K562 (cell line): ENCODE measurements around the gene APC2. TPM values are rescaled to one million over a fixed set of nuclear protein-coding genes. Genes with fewer than 3 reads are reported as not detected.
A peak's percentile ranks its signal among the peaks of the same experiment; 100 is the strongest.

Source experiments
- ATAC-seq: fragments of 200-7000 bp; cut with Tn5 transposase; 3 replicates; pipeline ENCODE4 v1.9.1; 2020; ENCODE audit warnings: moderate library complexity
- BruUV-seq: library from RNA; stranded (reverse); fragments of 400-500 nt; replicated peaks from 2 replicates; lab custom pipeline; 2021; lab: Mats Ljungman, UMichigan
- CTCF ChIA-PET: fragments of 300-600 bp; formaldehyde crosslinking; extraction: SDS; loops from one replicate; lab custom pipeline; 2021; ENCODE audit warnings: low intra/inter-chr PET ratio; lab: Yijun Ruan, JAX
- POLR2A ChIA-PET: fragments of 300-600, 350-650 bp; sonication (Branson Sonifier 250); formaldehyde crosslinking; extraction: SDS; loops from one replicate; lab custom pipeline; 2021; ENCODE audit warnings: antibody characterized with exemption, inconsistent platforms; lab: Yijun Ruan, JAX
- DNase-seq, 4 experiments: peaks; one replicate each; pipeline versions ENCODE4 v3.0.0 to v3.0.0-alpha.2; 2011 to 2018; ENCODE audit warnings: low spot score in 3 of 4, mixed read lengths in 3 of 4; ENCODE audit errors: extremely low read depth in 1 of 4
- FAIRE-seq: peaks from 2 replicates; lab custom pipeline; 2011; peaks lifted over from hg19 to GRCh38; lab: Jason Lieb, UNC
- H2AFZ ChIP-seq: 2 replicates; pipeline ENCODE4 v1.6.0; 2011; ENCODE audit warnings: low read depth, low read length, control low read depth, inconsistent platforms
- H3K27ac ChIP-seq: fragments of 200-600 bp; 3 replicates; pipeline ENCODE4 v1.8.0; 2011; ENCODE audit warnings: low read depth, mild to moderate bottlenecking, control low read depth, inconsistent platforms, low read length, moderate library complexity, mixed read lengths; ENCODE audit errors: extremely low read depth
- H3K27me3 ChIP-seq, 2 experiments: fragments of 300-600 bp in 1 of 2; 2 replicates in 1 of 2; 3 replicates in 1 of 2; pipeline versions ENCODE4 v1.6.0 to v1.8.0; 2011; ENCODE audit warnings: inconsistent platforms in 2 of 2, low read length in 2 of 2, mild to moderate bottlenecking in 1 of 2, mixed read lengths in 1 of 2, moderate library complexity in 1 of 2; ENCODE audit not compliant: control insufficient read depth in 2 of 2, insufficient read depth in 2 of 2
- H3K36me3 ChIP-seq: fragments of 300-600 bp; 3 replicates; pipeline ENCODE4 v1.8.0; 2011; ENCODE audit warnings: mild to moderate bottlenecking, low read length, inconsistent platforms; ENCODE audit not compliant: control insufficient read depth, insufficient read depth
- H3K4me1 ChIP-seq, 2 experiments: fragments of 200-600 bp in 1 of 2; replicated peaks in 1 of 2; 2 replicates in 1 of 2; 3 replicates in 1 of 2; pipeline versions ENCODE4 v1.5.1 to v1.8.0; 2011; ENCODE audit warnings: inconsistent platforms in 2 of 2, low read length in 2 of 2, mild to moderate bottlenecking in 1 of 2, mixed read lengths in 1 of 2, moderate library complexity in 1 of 2; ENCODE audit not compliant: control insufficient read depth in 2 of 2, insufficient read depth in 2 of 2
- H3K4me2 ChIP-seq: 2 replicates; pipeline ENCODE4 v1.6.1; 2011; ENCODE audit warnings: low read length, control low read depth, inconsistent platforms, mixed read lengths; ENCODE audit not compliant: insufficient read depth
- H3K4me3 ChIP-seq: fragments of 200-600 bp; sonication (generic), shearing (Covaris generic); 2 replicates; pipeline ENCODE4 v1.5.1; 2016; ENCODE audit warnings: control low read depth, inconsistent platforms
- H3K79me2 ChIP-seq: fragments of 200-600 bp; 3 replicates; pipeline ENCODE4 v1.8.0; 2011; ENCODE audit warnings: low read length, inconsistent platforms; ENCODE audit not compliant: control insufficient read depth, insufficient read depth
- H3K9ac ChIP-seq, 2 experiments: 2 replicates each; pipeline versions ENCODE4 v1.6.0 to v1.6.1; 2011; ENCODE audit warnings: low read depth in 2 of 2, low read length in 2 of 2, control low read depth in 1 of 2, inconsistent platforms in 1 of 2, mild to moderate bottlenecking in 1 of 2, mixed read lengths in 1 of 2; ENCODE audit not compliant: insufficient read depth in 1 of 2
- H3K9me1 ChIP-seq: one replicate; pipeline ENCODE4 v1.6.0; 2011; ENCODE audit warnings: inconsistent platforms, mild to moderate bottlenecking, low read length, moderate library complexity; ENCODE audit not compliant: control insufficient read depth, insufficient read depth
- H3K9me3 ChIP-seq: replicated peaks from 2 replicates; pipeline ENCODE4 v1.5.1; 2011; ENCODE audit warnings: low read depth, low read length, inconsistent platforms; ENCODE audit not compliant: control insufficient read depth, insufficient read depth
- H4K20me1 ChIP-seq: replicated peaks from 2 replicates; pipeline ENCODE4 v1.6.1; 2011; ENCODE audit warnings: low read length, inconsistent platforms, mixed read lengths; ENCODE audit not compliant: control insufficient read depth, insufficient read depth
- IRF9 ChIP-seq: fragments of 450-650 bp; IDR thresholded peaks from 2 replicates; pipeline ENCODE4 v1.6.1; 2016; ENCODE audit warnings: missing biosample characterization, missing genetic modification characterization
- POLR2G ChIP-seq: fragments of 200-400 bp; formaldehyde crosslinking; IDR thresholded peaks from 2 replicates; pipeline ENCODE4 v1.6.1; 2017; ENCODE audit warnings: low read depth, mild to moderate bottlenecking, antibody characterized with exemption, low read length, moderate library complexity
- WGBS: fragments of 100-300 bp; shearing (Covaris generic); methylation state at CpG from one replicate; pipeline ENCODE4 v1.1.6; 2016; ENCODE audit warnings: low coverage, mixed read lengths; ENCODE audit not compliant: insufficient coverage; ENCODE audit errors: missing lambda C conversion rate; 5-methylcytosine and 5-hydroxymethylcytosine counted together
- in situ Hi-C: fragments of 300-500 bp; cut with MboI; formaldehyde crosslinking; loops from 4 replicates; pipeline ENCODE4 v1.15.0; 2018; ENCODE audit warnings: inconsistent platforms, mixed read lengths
- intact Hi-C: fragments of 100-400 bp; cut with micrococcal nuclease; formaldehyde crosslinking; loops from 2 replicates; pipeline ENCODE4 v1.14.2; 2022
- polyA plus RNA-seq, 8 experiments: library from polyadenylated mRNA; depleted of rRNA in 4 of 8; stranded (reverse) in 5 of 8; unstranded in 3 of 8; fragments of >200 nt; fragmentation: Nextera tagmentation in 2 of 8; fragmentation: Illumina TruSeq in 1 of 8; extraction: Ambion mirVana in 2 of 8; extraction: Trizol in 1 of 8; gene quantifications; 2 replicates each; pipeline versions ENCODE4 v1.2.1 to v1.2.3, GENCODE V29; 2011 to 2014; ENCODE audit warnings: inconsistent platforms in 1 of 8, missing spikeins in 1 of 8
- total RNA-seq, 7 experiments: library from RNA; depleted of rRNA in 6 of 7; stranded (reverse); fragments of >200 nt in 6 of 7; fragmentation: Illumina TruSeq in 2 of 7; extraction: Trizol in 2 of 7; gene quantifications; 2 replicates each; pipeline versions ENCODE4 v1.2.1 to v1.2.3, GENCODE V29; 2011 to 2021; ENCODE audit warnings: low replicate concordance in 1 of 7

APC2 gene
- total and polyA plus RNA-seq, 9 of the 15 experiments (the other 6 are each of a cell fraction or from before 2014, with no cell fraction given): 0.01 to 0.40 (median 0.05) TPM; not detected in 3

GRCh38 chr19:1474765-1475351 is 24.9 kb downstream of the APC2 start:
- POLR2A ChIA-PET: interaction anchor here (0.7 to 2.3 kb wide), 2 partner anchors 16 to 87 kb away, joined by 4 to 6 read pairs; partner anchors contain the start of gene REEP6
- Histone ChIP-seq H2AFZ (no peak overlapping the region), H3K4me1 (peaks cover 11 to 86% of the 10 kb centered on the region in 2 experiments), H3K4me3 (no peak overlapping the region), H4K20me1 (peaks cover 18% of the 10 kb centered on the region), H3K36me3 (peaks cover 33% of the 10 kb centered on the region; the same call in 2 of the 3 replicates), H3K9me3 (no peaks in the 10 kb centered on the region; the same call in 1 of the 2 replicates), H3K9ac (peak overlapping the region in 1 of 2 experiments; percentile 74; a peak in 2 of 4 replicates), H3K9me1 (no peaks in the 10 kb centered on the region), H3K79me2 (peaks cover 60% of the 10 kb centered on the region), H3K4me2 (no peak overlapping the region), H3K27me3 (no peaks in the 10 kb centered on the region), H3K27ac (no peak overlapping the region)
- ATAC-seq: no peak
- TF ChIP-seq POLR2G (peak; percentile 56; the same call in 1 of the 2 replicates), IRF9 (tag) (no peak)
- 89% methylated on average over 20 of the region's 26 CpGs for WGBS
- DNase-seq: no peak
- no peak for FAIRE-seq
- in situ Hi-C loops: no loop called here
- intact Hi-C loops: no loop called here
- no TSS peak for BruUV-seq
- CTCF ChIA-PET: no interaction called here
